Stimulated activated naive CD8-positive, alpha-beta T cell treated with anti-CD3 and anti-CD28 coated beads, Interleukin-15, Interleukin-2, amounts not matched to agents 100 U/mL and 50 U/mL, for 24 hours (primary cell): ENCODE measurements around the gene SLC16A6.
"Not testable (repeated sequence)": the region's sequence is repeated elsewhere in the genome, so short reads cannot be mapped to it uniquely, and the experiment has no call there.

Source experiments
- ATAC-seq: fragments of 150-1000 bp; cut with Tn5 transposase; one replicate; pipeline ENCODE4 v1.10.0; 2021
- DNase-seq: peaks from one replicate; pipeline ENCODE4 v3.0.0; 2021

SLC16A6 gene

GRCh38 chr17:68219429-68219828, 71.5 kb downstream of the SLC16A6 start:
- ATAC-seq, DNase-seq: not testable (repeated sequence)
